Measurements from ENCODE around the gene C2CD4D. TPM values are rescaled to one million over a fixed set of nuclear protein-coding genes. Genes with fewer than 3 reads are reported as not detected.

Gene C2CD4D
- total RNA-seq, 1 experiment from 2014 or later, result 1.2 TPM

DNA sequence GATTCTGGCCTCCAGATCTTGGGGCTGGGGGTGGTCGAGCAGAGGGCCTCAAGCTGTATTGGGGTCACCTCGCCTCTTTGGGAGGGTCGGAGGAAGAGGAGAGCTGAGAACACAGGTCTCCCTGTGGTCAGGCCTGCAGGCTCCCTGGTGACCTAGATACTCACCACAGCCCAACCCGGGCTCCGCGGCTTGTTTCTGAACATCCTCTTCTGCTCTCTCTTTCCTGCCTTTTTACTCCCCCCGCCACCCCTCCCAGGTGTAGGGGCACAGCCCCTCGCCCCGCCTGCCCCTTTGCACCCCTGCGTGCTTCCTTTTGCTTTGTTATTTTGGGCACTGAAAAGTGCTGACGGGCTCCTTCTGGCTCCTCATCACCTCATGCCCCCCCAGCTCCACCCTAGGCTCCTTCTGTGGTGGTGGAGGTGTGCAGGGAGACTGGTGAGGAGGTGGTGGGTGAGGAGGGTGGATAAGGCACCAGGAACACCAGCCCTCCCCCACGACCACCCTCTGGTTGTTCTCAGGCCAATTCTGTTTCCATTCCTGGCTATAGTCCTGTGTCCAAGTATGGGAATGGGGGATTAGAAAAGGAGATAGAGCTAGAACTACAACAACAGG is 23.8 kb downstream of the C2CD4D start:
- Histone ChIP-seq H3K27me3 (ENCODE audit: control insufficient read depth, insufficient read depth, low read length) (no peaks in the 10 kb centered on the region), H3K9me3 (ENCODE audit: control insufficient read depth, insufficient read depth, low read depth, low read length) (no peaks in the 10 kb centered on the region), H3K4me3 (ENCODE audit: low read depth in 2 of 2, low read length in 2 of 2) (no peak overlapping the region), H3K27ac (ENCODE audit: low read length) (no peak overlapping the region), H3K36me3 (ENCODE audit: control insufficient read depth, insufficient read depth, low read length) (no peaks in the 10 kb centered on the region), H3K4me1 (ENCODE audit: control insufficient read depth, insufficient read depth, low read length) (no peaks in the 10 kb centered on the region)
- no TSS peak for BruUV-seq (replicated peaks)
- ChIA-PET CTCF (no interaction called here), POLR2A (no interaction called here)
- intact Hi-C loops (cut with micrococcal nuclease; ENCODE audit: unreplicated experiment) (no loop called here), in situ Hi-C loops (cut with HindIII; ENCODE audit: low pct_unique_long_range_greater_than_20kb, low sequenced_read_pairs) (no loop called here)
- DNase-seq (ENCODE audit: low read depth, low spot score), result no peak
- no peak for ATAC-seq
- TF ChIP-seq TCF7L2 (IDR thresholded peaks at IDR 0.05; ENCODE audit: low read depth, low read length), result no peak
- TF ChIP-seq, protein P1, sequence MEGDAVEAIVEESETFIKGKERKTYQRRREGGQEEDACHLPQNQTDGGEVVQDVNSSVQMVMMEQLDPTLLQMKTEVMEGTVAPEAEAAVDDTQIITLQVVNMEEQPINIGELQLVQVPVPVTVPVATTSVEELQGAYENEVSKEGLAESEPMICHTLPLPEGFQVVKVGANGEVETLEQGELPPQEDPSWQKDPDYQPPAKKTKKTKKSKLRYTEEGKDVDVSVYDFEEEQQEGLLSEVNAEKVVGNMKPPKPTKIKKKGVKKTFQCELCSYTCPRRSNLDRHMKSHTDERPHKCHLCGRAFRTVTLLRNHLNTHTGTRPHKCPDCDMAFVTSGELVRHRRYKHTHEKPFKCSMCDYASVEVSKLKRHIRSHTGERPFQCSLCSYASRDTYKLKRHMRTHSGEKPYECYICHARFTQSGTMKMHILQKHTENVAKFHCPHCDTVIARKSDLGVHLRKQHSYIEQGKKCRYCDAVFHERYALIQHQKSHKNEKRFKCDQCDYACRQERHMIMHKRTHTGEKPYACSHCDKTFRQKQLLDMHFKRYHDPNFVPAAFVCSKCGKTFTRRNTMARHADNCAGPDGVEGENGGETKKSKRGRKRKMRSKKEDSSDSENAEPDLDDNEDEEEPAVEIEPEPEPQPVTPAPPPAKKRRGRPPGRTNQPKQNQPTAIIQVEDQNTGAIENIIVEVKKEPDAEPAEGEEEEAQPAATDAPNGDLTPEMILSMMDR (IDR thresholded peaks at IDR 0.05), result no peak
- TF ChIP-seq, protein P2, sequence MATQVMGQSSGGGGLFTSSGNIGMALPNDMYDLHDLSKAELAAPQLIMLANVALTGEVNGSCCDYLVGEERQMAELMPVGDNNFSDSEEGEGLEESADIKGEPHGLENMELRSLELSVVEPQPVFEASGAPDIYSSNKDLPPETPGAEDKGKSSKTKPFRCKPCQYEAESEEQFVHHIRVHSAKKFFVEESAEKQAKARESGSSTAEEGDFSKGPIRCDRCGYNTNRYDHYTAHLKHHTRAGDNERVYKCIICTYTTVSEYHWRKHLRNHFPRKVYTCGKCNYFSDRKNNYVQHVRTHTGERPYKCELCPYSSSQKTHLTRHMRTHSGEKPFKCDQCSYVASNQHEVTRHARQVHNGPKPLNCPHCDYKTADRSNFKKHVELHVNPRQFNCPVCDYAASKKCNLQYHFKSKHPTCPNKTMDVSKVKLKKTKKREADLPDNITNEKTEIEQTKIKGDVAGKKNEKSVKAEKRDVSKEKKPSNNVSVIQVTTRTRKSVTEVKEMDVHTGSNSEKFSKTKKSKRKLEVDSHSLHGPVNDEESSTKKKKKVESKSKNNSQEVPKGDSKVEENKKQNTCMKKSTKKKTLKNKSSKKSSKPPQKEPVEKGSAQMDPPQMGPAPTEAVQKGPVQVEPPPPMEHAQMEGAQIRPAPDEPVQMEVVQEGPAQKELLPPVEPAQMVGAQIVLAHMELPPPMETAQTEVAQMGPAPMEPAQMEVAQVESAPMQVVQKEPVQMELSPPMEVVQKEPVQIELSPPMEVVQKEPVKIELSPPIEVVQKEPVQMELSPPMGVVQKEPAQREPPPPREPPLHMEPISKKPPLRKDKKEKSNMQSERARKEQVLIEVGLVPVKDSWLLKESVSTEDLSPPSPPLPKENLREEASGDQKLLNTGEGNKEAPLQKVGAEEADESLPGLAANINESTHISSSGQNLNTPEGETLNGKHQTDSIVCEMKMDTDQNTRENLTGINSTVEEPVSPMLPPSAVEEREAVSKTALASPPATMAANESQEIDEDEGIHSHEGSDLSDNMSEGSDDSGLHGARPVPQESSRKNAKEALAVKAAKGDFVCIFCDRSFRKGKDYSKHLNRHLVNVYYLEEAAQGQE (IDR thresholded peaks at IDR 0.05; ENCODE audit: insufficient read depth in 1 of 2, low read depth in 2 of 2, low read length in 1 of 2), result no peak
- TF ChIP-seq SIN3A (IDR thresholded peaks at IDR 0.05; ENCODE audit: borderline replicate concordance, insufficient read depth, low read depth, low read length), result no peak
- no peak for TF ChIP-seq POLR2AphosphoS5 (IDR thresholded peaks at IDR 0.05; ENCODE audit: low read depth, low read length)

DNA sequence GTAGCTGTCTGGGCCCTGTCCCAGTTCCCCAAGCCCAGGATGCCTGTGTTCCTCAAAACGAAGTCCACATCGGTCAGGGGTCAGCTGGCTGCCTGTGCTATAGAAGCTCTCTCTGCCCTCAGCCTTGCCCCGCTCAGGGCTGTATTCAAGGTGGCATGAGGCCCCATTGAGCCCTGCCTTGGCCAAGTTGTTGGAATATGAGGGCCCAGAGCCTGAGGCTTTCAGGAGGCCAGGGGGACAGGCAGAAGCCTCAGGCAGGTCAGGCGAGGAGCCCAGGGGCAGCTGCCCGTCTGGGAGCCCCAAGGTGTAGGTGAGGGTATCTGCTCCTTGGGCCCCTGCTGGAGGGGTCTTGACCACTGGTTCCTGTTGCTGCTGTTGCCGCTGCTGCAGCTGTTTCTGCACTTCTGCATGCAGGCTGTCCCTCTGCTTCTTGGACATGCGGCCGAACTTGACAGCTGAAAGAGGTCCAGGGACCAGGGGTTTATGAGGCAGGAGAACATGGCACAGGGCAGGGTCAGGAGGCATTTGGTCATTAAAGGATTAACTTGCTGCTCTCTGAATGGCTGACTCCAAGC is 24.6 kb downstream of the C2CD4D start:
- CTCF ChIA-PET, result no interaction called here
- ATAC-seq, result no peak
- POLR2A ChIA-PET, result no interaction called here

More for the DNA sequence above, 24.6 kb downstream of the C2CD4D start:
- Histone ChIP-seq H3K36me3 (ENCODE audit: control insufficient read depth, insufficient read depth, low read length) (no peaks in the 10 kb centered on the region), H3K9me3 (ENCODE audit: control insufficient read depth, insufficient read depth, low read depth, low read length) (no peaks in the 10 kb centered on the region), H3K4me3 (ENCODE audit: low read depth in 2 of 2, low read length in 2 of 2) (no peak overlapping the region), H3K4me1 (ENCODE audit: control insufficient read depth, insufficient read depth, low read length) (no peaks in the 10 kb centered on the region), H3K27ac (ENCODE audit: low read length) (no peak overlapping the region), H3K27me3 (ENCODE audit: control insufficient read depth, insufficient read depth, low read length) (no peaks in the 10 kb centered on the region)
- BruUV-seq (replicated peaks), result no TSS peak
- no peak for TF ChIP-seq SIN3A (IDR thresholded peaks at IDR 0.05; ENCODE audit: borderline replicate concordance, insufficient read depth, low read depth, low read length)
- TF ChIP-seq, protein P1 (IDR thresholded peaks at IDR 0.05), result no peak
- no peak for TF ChIP-seq POLR2AphosphoS5 (IDR thresholded peaks at IDR 0.05; ENCODE audit: low read depth, low read length)
- no peak for TF ChIP-seq TCF7L2 (IDR thresholded peaks at IDR 0.05; ENCODE audit: low read depth, low read length)
- TF ChIP-seq, protein P2 (IDR thresholded peaks at IDR 0.05; ENCODE audit: insufficient read depth in 1 of 2, low read depth in 2 of 2, low read length in 1 of 2), result no peak
- intact Hi-C loops (cut with micrococcal nuclease; ENCODE audit: unreplicated experiment), result no loop called here
- DNase-seq (ENCODE audit: low read depth, low spot score), result no peak
- in situ Hi-C loops (cut with HindIII; ENCODE audit: low pct_unique_long_range_greater_than_20kb, low sequenced_read_pairs), result no loop called here

Measured in Panc1 (cell line).